Osteocyte (in vitro differentiated cells): ENCODE measurements around the gene LGALS16. TPM values are rescaled to one million over a fixed set of nuclear protein-coding genes. Genes with fewer than 3 reads are reported as not detected.

Source experiments
- DNase-seq: peaks from one replicate; pipeline ENCODE4 v3.0.0; 2021; ENCODE audit warnings: mixed read lengths; ENCODE audit not compliant: unreplicated experiment; ENCODE audit errors: extremely low spot score
- H3K27ac Mint-ChIP-seq: one replicate; pipeline ENCODE4 v1.8.0; 2021; ENCODE audit warnings: mild to moderate bottlenecking, mixed read lengths; ENCODE audit not compliant: unreplicated experiment
- H3K27me3 Mint-ChIP-seq: one replicate; pipeline ENCODE4 v1.8.0; 2021; ENCODE audit warnings: mixed read lengths; ENCODE audit not compliant: unreplicated experiment
- H3K36me3 Mint-ChIP-seq: one replicate; pipeline ENCODE4 v1.8.0; 2021; ENCODE audit warnings: mixed read lengths; ENCODE audit not compliant: unreplicated experiment
- H3K4me1 Mint-ChIP-seq: one replicate; pipeline ENCODE4 v1.8.0; 2021; ENCODE audit warnings: mixed read lengths; ENCODE audit not compliant: unreplicated experiment
- H3K4me3 Mint-ChIP-seq: one replicate; pipeline ENCODE4 v1.8.0; 2021; ENCODE audit warnings: mild to moderate bottlenecking, moderate library complexity, mixed read lengths; ENCODE audit not compliant: unreplicated experiment
- H3K9me3 Mint-ChIP-seq: one replicate; pipeline ENCODE4 v1.8.0; 2021; ENCODE audit warnings: mixed read lengths; ENCODE audit not compliant: unreplicated experiment
- total RNA-seq: library from RNA; stranded (reverse); gene quantifications from 2 replicates; pipeline ENCODE4 v1.2.1, GENCODE V29; 2021
- TF ChIP-seq, protein P1 (sequence below): fragments of 200-600 bp; sonication (generic); IDR thresholded peaks from 2 replicates; pipeline ENCODE4 v1.5.0; 2021; ENCODE audit warnings: antibody characterized with exemption, mild to moderate bottlenecking, moderate library complexity

The LGALS16 gene
- total RNA-seq, 1 donor from 2014 or later, result not detected

DNA sequence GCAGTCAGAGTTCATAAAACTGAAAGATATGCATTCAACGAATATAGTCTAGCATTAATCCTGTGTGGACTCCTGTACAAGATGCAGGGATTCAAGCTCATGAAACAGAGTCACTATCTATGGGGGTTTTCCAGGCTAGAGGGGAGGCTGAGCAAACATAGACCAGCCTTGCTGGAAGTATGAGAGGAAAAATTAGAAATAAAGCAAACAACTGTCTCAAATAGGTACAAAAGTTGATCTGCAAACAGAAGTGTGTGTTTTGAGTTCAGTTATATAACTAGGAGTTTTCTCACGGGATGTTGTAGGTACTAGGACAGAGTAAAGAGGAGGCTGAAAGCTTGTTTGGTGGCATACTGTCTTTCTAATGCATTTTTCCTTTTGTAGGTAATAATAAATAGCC is 40.0 kb downstream of the LGALS16 start:
- TF ChIP-seq, protein P1, sequence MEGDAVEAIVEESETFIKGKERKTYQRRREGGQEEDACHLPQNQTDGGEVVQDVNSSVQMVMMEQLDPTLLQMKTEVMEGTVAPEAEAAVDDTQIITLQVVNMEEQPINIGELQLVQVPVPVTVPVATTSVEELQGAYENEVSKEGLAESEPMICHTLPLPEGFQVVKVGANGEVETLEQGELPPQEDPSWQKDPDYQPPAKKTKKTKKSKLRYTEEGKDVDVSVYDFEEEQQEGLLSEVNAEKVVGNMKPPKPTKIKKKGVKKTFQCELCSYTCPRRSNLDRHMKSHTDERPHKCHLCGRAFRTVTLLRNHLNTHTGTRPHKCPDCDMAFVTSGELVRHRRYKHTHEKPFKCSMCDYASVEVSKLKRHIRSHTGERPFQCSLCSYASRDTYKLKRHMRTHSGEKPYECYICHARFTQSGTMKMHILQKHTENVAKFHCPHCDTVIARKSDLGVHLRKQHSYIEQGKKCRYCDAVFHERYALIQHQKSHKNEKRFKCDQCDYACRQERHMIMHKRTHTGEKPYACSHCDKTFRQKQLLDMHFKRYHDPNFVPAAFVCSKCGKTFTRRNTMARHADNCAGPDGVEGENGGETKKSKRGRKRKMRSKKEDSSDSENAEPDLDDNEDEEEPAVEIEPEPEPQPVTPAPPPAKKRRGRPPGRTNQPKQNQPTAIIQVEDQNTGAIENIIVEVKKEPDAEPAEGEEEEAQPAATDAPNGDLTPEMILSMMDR, result no peak
- Mint-ChIP-seq H3K27ac (no peak overlapping the region), H3K4me3 (no peak overlapping the region), H3K9me3 (no peaks in the 10 kb centered on the region), H3K4me1 (no peaks in the 10 kb centered on the region), H3K27me3 (peaks cover 7% of the 10 kb centered on the region), H3K36me3 (no peaks in the 10 kb centered on the region)
- DNase-seq, result no peak

DNA sequence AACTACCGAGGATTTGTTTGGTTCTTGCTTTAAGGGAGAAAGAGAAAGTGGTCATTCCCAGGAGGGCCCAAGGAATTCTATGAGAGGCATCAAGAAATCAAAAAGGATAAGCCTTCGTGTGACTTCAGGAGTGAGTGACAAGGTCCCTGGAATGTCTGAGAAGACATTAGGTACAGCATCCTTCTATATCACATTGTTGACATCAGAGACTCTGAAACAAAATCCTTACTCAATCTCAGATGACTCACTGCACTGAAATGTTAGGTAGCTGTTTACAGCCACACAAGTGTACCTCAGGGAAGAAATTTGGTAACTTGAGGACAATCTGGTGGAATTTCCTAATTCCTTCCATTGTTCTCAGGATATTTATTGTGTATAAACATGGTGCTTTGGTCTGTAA is 40.7 kb downstream of the LGALS16 start:
- Mint-ChIP-seq H3K4me1 (no peaks in the 10 kb centered on the region), H3K9me3 (no peaks in the 10 kb centered on the region), H3K4me3 (no peak overlapping the region), H3K36me3 (no peaks in the 10 kb centered on the region), H3K27me3 (peaks cover 4% of the 10 kb centered on the region), H3K27ac (no peak overlapping the region)
- TF ChIP-seq, protein P1, result no peak
- DNase-seq, result no peak

DNA sequence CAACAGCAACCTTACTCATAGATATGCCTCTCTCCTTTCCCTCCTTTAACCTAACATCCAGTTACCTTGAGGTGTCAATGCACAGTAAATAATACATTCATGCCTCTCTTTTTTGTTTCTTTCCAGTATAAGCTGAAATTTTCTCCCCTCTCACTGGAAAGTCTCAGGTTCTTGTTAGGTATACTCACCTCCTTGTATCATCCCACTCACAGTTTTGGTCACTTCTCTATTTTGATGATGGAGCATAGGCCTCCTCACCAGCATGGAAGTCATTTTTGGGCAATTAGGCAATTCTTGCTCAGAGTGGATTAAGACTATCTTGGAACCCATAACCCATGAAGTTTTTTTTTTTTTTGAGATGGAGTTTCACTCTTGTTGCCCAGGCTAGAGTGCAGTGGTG is 42.8 kb downstream of the LGALS16 start:
- TF ChIP-seq, protein P1, result no peak
- no peaks in the 10 kb centered on the region for H3K4me1 Mint-ChIP-seq
- H3K27me3 Mint-ChIP-seq, result peaks cover 4% of the 10 kb centered on the region
- no peak overlapping the region for H3K4me3 Mint-ChIP-seq
- no peaks in the 10 kb centered on the region for H3K36me3 Mint-ChIP-seq
- DNase-seq, result no peak
- no peak overlapping the region for H3K27ac Mint-ChIP-seq
- H3K9me3 Mint-ChIP-seq, result no peaks in the 10 kb centered on the region

DNA sequence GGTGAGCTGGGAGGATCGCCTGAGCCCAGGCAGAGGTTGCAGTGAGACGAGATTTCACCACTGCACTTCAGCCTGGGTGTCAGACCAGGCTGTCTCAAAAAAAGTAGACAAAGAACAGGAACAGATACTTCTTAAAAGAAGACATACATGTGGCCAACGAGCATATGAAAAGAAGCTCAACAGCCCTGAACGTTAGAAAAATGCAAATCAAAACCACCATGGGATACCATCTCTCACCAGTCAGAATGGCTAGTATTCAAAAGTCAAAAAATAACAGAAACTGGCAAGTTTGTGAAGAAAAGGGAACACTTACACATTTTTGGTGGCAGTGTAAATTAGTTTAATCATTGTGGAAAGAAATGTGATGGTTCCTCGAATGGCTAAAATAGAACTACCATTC is 45.6 kb downstream of the LGALS16 start:
- Mint-ChIP-seq H3K4me1 (no peaks in the 10 kb centered on the region), H3K27ac (no peak overlapping the region), H3K9me3 (no peaks in the 10 kb centered on the region), H3K36me3 (no peaks in the 10 kb centered on the region), H3K4me3 (no peak overlapping the region), H3K27me3 (peaks cover 2% of the 10 kb centered on the region)
- TF ChIP-seq, protein P1, result no peak
- no peak for DNase-seq

DNA sequence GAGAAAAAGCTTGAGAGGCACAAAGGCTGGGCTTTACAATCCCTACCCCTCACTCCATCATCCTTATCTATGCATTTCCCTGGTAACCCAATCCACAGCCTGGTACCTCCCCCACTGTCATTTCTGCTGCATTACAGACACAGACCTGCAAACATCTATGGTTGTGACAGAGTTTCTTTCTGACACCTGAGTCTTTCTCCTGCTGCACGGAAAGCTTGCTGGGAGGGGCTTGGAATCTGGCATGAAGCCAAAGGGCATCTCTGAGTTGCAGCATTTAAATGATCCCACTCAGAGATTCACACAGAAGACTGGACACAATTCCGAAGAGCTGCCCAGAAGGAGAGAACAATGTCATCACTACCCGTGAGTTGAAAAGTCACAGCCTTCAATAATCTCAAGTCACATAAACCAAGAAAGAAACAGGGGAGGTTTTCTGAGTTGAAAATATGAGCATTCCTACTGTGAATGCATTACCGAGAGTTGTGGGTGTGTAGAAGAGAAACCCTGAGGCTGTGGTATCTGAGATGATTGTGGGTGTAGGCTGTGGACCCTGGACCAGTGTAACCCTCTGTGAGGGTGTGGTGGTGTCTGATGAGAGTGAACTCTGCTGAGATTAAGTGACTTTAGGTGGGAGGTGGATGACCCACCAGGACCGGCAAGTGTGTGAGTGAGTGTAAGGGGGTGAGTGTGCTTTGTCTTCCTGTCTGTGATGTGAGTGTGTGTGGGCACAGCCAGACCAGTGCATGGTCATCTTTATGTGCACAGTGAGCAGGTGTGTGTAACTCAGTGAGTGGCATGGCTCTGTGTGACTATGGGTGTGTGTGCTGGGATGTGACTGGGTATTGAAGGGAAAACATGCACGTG is 48.7 kb downstream of the LGALS16 start, which contains the start of gene LGALS14:
Gene LGALS14 (plus strand): TSS at position 301 of the 864 bp plus-strand sequence. CDS start 48 bp downstream, at position 349.
- Mint-ChIP-seq H3K27me3 (no peaks in the 10 kb centered on the region), H3K4me1 (no peaks in the 10 kb centered on the region), H3K9me3 (no peaks in the 10 kb centered on the region), H3K27ac (no peak within 1 kb of the TSS), H3K36me3 (no peaks in the 10 kb centered on the region), H3K4me3 (no peak within 1 kb of the TSS)
- TF ChIP-seq, protein P1, result no peak
- DNase-seq, result no peak
